K562 (cell line): ENCODE measurements around the gene TRIM44. TPM values are rescaled to one million over a fixed set of nuclear protein-coding genes. Genes with fewer than 3 reads are reported as not detected.

Source experiments
- ATF6 ChIP-seq: sonication (generic); formaldehyde crosslinking; IDR thresholded peaks from 2 replicates; pipeline ENCODE4 v1.4.0; 2020; ENCODE audit warnings: mild to moderate bottlenecking, missing genetic modification reagents
- MEF2D ChIP-seq: conservative IDR thresholded peaks from 2 replicates; pipeline ENCODE4 v1.6.1; 2016; ENCODE audit warnings: low read depth, missing genetic modification characterization, missing compliant biosample characterization
- NCOA2 ChIP-seq, 2 experiments: fragments of 450-650 bp; IDR thresholded peaks; 2 replicates each; pipeline ENCODE4 v1.6.1; 2018; ENCODE audit warnings: mild to moderate bottlenecking in 2 of 2, moderate library complexity in 1 of 2; ENCODE audit not compliant: partially characterized antibody in 2 of 2
- NKRF ChIP-seq: fragments of 450-650 bp; IDR thresholded peaks from 2 replicates; pipeline ENCODE4 v1.6.1; 2016; ENCODE audit warnings: borderline replicate concordance
- SIX5 ChIP-seq, 2 experiments: IDR thresholded peaks; 2 replicates each; pipeline ENCODE4 v1.6.1; 2011; ENCODE audit warnings: low read length in 2 of 2, borderline replicate concordance in 1 of 2, low read depth in 1 of 2, mild to moderate bottlenecking in 1 of 2, moderate library complexity in 1 of 2; ENCODE audit not compliant: insufficient read depth in 1 of 2
- SRSF9 ChIP-seq: fragments of 200-400 bp; formaldehyde crosslinking; IDR thresholded peaks from 2 replicates; pipeline ENCODE4 v1.6.1; 2017; ENCODE audit warnings: low read depth, low read length, borderline replicate concordance
- VEZF1 ChIP-seq: fragments of 200-800 bp; sonication (Bioruptor generic); IDR thresholded peaks from 2 replicates; pipeline ENCODE4 v1.6.1; 2017; ENCODE audit warnings: missing genetic modification characterization, missing compliant biosample characterization
- ZFP36 ChIP-seq: fragments of 150-350 bp; IDR thresholded peaks from 2 replicates; pipeline ENCODE4 v1.6.1; 2018; ENCODE audit warnings: low read length, low read depth; ENCODE audit not compliant: partially characterized antibody
- ZNF445 ChIP-seq: fragments of 250-450 bp; sonication (Bioruptor Pico); IDR thresholded peaks from 2 replicates; pipeline ENCODE4 v1.4.0; 2020; ENCODE audit warnings: low read depth, mild to moderate bottlenecking, moderate library complexity
- ZNF589 ChIP-seq: fragments of 200-800 bp; sonication (Bioruptor generic); IDR thresholded peaks from 2 replicates; pipeline ENCODE4 v1.6.1; 2016; ENCODE audit warnings: low read depth, missing genetic modification characterization, missing compliant biosample characterization
- polyA plus RNA-seq, 8 experiments: library from polyadenylated mRNA; depleted of rRNA in 4 of 8; stranded (reverse) in 5 of 8; unstranded in 3 of 8; fragments of >200 nt; fragmentation: Nextera tagmentation in 2 of 8; fragmentation: Illumina TruSeq in 1 of 8; extraction: Ambion mirVana in 2 of 8; extraction: Trizol in 1 of 8; gene quantifications; 2 replicates each; pipeline versions ENCODE4 v1.2.1 to v1.2.3, GENCODE V29; 2011 to 2014; ENCODE audit warnings: inconsistent platforms in 1 of 8, missing spikeins in 1 of 8
- total RNA-seq, 7 experiments: library from RNA; depleted of rRNA in 6 of 7; stranded (reverse); fragments of >200 nt in 6 of 7; fragmentation: Illumina TruSeq in 2 of 7; extraction: Trizol in 2 of 7; gene quantifications; 2 replicates each; pipeline versions ENCODE4 v1.2.1 to v1.2.3, GENCODE V29; 2011 to 2021; ENCODE audit warnings: low replicate concordance in 1 of 7
- TF ChIP-seq, protein P1 (sequence below): sonication (generic); formaldehyde crosslinking; IDR thresholded peaks from 2 replicates; pipeline ENCODE4 v1.8.0; 2022; ENCODE audit warnings: mild to moderate bottlenecking, missing genetic modification reagents

TRIM44 gene
- total and polyA plus RNA-seq, 9 of the 15 experiments (the other 6 are each of a cell fraction or from before 2014, with no cell fraction given): 8.3 to 105 (median 37.2) TPM

DNA sequence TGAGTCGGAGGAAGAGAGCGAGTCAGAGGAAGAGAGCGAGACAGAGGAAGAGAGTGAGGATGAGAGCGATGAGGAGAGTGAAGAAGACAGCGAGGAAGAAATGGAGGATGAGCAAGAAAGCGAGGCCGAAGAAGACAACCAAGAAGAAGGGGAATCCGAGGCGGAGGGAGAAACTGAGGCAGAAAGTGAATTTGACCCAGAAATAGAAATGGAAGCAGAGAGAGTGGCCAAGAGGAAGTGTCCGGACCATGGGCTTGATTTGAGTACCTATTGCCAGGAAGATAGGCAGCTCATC, 780 bp downstream of the TRIM44 start (continued):
- TF ChIP-seq, protein P1, sequence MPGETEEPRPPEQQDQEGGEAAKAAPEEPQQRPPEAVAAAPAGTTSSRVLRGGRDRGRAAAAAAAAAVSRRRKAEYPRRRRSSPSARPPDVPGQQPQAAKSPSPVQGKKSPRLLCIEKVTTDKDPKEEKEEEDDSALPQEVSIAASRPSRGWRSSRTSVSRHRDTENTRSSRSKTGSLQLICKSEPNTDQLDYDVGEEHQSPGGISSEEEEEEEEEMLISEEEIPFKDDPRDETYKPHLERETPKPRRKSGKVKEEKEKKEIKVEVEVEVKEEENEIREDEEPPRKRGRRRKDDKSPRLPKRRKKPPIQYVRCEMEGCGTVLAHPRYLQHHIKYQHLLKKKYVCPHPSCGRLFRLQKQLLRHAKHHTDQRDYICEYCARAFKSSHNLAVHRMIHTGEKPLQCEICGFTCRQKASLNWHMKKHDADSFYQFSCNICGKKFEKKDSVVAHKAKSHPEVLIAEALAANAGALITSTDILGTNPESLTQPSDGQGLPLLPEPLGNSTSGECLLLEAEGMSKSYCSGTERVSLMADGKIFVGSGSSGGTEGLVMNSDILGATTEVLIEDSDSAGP (CRISPR knock-in tag): no peak
- no peak for TF ChIP-seq SIX5 (IDR thresholded peaks at IDR 0.05; ENCODE audit: borderline replicate concordance in 1 of 2, insufficient read depth in 1 of 2, low read depth in 1 of 2, low read length in 2 of 2)
- 0 out of 2 replicates have a peak, but pooled peaks have one; percentile 56 for TF ChIP-seq MEF2D (tag)
- no peak for TF ChIP-seq VEZF1 (CRISPR knock-in tag)
- no peak for TF ChIP-seq ZNF589
- no peak for TF ChIP-seq ATF6 (CRISPR knock-in tag)
- no peak for TF ChIP-seq ZFP36
- TF ChIP-seq ZNF445 (CRISPR knock-in tag): no peak
- TF ChIP-seq NCOA2 (IDR thresholded peaks at IDR 0.05; ENCODE audit: partially characterized antibody in 2 of 2): no peak
- no peak for TF ChIP-seq SRSF9
- TF ChIP-seq NKRF: peak; percentile 49; the same call in 1 of the 2 replicates
